LoVo (cell line): ENCODE results near the gene COL23A1.

Experiments used
- DNase-seq: peaks from one replicate; pipeline ENCODE4 v3.0.0-alpha.2; 2016; ENCODE audit warnings: low spot score

Gene COL23A1

DNA sequence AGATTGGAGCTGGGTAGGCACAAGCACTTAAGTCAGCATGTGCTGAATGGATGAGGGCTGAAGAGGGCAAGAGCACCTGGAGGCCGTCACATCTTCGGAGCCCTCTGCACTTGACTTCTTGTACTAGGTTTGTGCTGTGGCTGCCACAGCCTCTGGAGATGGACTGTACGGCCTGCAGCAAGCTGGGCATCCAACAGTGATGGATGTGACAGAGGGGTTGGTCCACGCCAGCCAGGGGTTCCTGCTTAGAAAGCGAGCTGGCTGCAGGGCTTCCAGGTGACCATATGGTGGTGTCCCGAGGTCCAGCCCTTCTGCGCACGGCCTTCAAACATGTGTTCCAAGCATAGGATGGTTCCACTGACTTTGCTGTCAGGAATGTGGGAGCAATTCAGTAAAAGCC is 292.4 kb downstream of the COL23A1 start:
- DNase-seq, result no peak

DNA sequence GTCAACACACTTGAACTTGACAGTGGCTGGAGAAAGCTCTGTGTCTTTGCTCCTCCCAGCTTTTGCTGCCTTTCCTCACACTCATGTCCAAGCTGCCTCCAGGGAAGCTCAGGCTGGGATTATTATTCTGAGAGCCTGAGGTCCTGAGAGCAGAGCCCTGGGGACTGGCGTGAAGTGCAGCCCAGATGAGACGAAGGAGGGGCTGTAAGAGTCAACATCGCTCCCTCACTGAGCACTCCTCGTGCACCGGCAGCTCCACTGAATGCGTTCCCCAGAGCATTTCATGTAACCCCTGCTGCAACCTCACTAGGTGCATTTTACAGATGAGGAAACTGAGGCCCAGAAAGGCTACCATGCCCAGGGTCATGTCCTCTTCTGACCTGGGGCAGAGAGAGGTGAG is 294.1 kb downstream of the COL23A1 start:
- no peak for DNase-seq

DNA sequence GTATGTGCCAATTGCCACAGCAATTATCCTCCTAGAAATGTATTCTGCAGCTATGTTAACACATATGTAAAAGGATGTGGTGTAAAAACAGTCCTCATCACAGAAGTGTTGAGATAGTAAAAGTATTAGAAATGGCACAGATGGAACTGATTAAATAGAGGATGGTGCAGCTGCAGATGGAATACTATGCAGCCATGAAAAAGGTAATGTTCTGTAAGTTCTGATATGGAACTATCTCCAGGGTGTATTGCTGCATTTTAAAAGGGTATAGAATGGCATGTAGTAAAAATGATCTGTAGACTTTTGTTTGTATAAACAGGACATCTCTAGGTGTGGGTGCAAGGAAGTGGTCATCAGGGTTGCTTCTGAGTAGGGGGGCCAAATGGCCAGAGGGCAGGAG is 294.6 kb downstream of the COL23A1 start:
- DNase-seq, result no peak

DNA sequence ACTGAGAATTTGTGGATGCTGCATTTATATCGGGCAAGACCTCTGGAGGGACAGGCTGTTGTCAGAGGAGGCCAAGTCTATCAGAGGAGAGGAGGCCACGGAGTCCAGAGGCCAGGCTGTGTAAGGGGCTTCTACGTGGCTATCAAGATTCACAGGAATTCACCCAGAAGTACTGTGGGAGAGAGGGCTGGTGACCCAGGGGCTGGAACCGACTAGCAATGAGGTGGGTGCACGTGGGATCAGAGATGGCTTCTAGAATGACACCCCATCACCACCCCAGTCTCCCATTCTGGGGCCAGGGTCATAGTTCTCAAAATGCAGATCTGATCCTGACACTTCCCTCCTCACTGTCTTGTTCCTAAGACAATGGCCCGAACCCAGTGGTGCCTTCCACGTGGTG is 296.4 kb downstream of the COL23A1 start:
- DNase-seq, result no peak

GRCh38 chr5:178293400-178293799 is 296.8 kb downstream of the COL23A1 start:
- DNase-seq, result no peak

GRCh38 chr5:178292826-178293205 is 297.4 kb downstream of the COL23A1 start:
- DNase-seq, result no peak

DNA sequence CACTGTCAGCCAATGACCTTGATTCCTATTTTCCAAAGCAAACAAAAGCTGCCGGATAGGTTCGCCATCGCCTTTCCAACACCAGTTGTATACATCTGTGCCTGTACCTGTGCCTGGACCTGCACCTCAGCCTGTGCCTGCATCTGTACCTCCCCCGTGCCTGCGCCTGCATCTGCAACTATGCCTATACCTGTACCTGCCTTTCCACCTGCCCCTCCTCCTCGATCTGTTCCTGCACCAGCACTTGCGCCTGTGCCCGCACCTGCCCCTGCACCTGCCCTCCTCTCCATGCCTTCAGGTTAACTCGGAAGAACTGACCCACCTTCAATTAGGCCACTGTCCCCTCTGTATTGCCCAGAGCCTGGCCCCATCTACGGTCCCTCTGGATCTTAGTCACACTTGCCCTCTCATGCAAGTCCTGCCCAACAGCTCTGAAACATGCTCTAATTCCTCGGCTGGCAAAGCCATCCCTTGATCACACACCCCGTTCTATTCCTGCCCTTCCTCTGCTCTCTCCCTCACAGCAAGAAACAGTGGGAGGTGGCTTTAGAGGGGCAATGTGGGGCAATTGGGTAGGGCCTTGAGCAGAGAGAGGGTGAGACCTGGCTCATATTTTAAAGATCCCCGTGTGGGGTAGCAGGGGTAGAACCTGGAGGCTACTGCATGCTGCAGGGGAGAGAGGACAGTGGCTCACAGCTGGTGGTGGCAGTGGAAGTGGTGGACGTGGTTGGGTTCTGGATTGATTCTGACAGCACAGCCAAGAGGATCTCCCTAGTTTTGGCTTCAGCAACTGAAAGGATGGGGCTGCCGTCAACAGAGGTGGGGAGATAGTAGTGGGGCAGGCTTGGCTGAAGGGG is 298.0 kb downstream of the COL23A1 start:
- DNase-seq, result no peak

DNA sequence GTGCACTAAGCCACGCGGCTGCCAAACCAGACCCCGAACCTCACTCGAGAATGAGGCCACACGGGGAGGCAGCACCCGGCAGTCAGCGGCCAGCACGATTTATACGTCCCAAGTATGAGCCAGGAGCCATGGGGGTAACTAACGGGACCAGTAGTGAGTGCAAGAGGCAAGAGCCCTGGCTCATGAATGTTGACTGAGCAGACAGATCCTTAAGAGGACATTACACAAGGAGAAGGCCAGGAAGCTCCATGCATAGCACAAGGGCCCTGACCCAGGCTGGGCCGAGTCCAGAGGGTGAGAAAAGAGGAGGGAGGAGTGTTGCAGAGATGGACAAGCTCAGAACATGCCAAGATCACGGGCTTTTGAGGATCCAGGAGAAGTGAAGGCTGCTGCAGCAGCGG is 299.0 kb downstream of the COL23A1 start:
- no peak for DNase-seq

GRCh38 chr5:178290376-178290775 is 299.8 kb downstream of the COL23A1 start:
- DNase-seq, result no peak

DNA sequence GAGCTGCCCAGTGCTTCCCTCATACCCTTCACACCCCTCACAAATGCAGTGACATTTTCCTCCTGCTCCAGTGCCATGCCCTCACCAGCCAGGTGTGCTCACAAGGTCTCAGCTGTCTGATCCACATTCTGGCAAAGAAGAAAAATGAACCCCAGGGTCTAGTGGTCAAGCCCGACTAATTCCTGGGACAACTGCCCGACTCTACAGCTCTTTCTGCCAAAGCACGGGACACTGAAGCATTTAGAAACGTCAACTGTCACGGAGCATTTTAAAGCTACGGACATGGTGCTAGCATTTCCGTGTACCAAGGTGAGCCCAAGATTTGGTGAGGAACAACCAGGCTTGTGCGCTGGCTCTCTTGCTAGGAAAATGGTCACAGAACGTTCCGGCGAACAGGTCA is 300.8 kb downstream of the COL23A1 start:
- no peak for DNase-seq

- no peak for DNase-seq
Observed at GRCh38 chr5:178288401-178289368, 301.5 kb downstream of the COL23A1 start.

GRCh38 chr5:178287791-178288105 is 302.4 kb downstream of the COL23A1 start:
- no peak for DNase-seq

GRCh38 chr5:178287091-178287790 is 303.0 kb downstream of the COL23A1 start:
- no peak for DNase-seq

DNA sequence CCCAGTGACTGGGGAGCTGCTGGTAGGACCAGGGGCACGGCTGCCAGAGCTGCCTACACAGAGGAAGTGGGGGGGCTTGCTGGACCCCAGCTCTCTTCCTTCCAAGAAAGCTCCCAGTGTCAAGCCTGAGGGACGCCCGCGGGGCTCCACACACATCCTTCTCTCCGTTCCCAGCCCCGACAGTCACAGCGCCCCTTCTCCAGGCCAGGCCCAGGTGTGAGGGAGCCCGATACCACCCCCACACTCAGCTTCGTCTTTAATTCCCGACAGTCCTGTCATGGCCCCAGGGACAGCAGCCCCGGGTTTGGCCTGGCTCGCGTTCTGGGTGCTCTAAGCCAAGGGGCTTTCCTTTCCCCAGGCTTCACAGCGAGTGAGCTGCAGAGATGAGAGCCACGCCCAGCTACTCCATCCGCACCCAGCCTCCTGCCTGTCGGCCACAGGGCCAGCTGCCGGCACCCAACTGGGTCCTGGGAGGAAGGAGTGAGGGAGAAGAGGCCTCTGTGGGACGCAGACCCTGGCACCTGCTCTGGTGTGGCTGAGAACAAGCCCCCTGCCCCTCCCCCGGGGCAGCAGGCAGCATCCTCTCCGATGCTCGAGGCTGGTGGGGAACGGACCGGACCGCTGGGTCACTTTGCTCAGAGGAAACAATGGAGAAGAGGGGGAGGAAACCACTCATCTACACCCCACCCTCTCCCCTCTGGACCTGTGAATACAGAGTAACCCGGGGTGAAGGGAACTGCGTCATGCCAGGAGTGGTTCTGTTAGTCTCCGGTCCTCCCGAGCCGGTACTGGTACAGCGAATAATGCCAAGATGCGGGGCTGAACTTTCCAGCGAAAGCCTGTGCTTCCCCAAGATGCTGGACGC is 303.7 kb downstream of the COL23A1 start:
- DNase-seq, result no peak

DNA sequence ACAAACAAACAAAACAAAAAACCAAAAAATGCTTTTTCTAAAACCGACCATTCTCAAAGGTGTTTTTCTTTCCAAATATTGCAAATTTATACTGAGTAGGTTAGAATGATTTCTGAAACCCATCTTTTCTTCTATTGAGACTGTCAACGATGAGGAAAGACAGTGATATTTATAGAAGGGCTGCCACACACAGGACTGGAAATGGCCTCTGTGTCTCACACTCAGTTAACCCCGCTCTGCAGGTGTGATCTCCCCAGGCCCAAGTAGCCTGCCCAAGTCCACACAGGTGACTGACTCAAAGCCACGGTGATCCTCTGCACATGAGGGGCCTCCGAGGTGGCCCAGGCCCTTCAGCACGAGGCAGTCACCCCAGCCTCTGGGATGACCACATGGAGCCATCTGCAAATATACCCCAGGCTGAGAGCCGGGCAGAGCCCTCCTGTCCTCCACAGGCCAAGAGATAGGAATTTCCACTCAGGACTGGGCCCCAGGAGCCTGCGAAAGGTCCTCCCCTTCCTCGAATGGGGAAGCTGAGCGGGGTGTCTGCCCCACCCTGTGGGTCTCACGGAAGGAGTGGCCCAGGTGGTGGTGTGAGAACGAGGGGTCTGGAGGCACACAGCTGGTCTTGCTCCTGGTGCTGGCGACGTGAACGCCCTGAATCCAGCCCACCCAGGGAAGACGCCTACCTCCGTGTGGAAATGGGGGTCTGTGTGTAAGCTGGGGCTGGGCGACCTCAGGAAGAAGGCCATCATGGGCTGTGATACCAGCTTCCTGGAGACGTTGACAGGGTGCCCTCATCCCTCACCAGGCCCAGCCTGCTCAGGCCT is 304.6 kb downstream of the COL23A1 start:
- no peak for DNase-seq

GRCh38 chr5:178284996-178285395 is 305.2 kb downstream of the COL23A1 start:
- DNase-seq, result no peak

DNA sequence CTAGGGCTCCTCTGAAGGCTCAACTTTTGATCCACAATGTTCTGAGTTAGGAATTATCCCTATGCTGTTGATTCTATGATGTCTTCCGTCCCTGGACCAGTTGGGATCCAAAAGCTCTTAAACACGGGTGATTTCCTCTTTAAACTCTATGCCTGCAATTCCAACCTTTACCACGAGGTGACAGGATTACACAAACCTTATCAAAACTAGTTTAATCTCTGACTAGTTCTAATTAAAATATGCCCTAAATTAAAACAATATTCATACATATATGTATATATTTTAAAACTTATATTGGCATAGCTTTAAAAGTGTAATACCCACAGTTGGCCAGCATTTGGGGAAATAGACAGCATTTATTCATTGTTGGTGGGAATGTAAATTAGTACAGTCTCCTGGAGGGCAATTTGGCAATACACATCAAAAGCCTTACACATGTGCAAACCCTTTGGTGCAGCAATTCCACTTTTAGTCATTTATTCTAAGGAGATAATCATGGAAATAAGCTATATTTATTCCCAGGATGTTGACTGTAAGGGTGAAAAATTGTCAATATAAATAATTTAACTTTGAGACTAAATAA is 306.0 kb downstream of the COL23A1 start:
- DNase-seq, result no peak

DNA sequence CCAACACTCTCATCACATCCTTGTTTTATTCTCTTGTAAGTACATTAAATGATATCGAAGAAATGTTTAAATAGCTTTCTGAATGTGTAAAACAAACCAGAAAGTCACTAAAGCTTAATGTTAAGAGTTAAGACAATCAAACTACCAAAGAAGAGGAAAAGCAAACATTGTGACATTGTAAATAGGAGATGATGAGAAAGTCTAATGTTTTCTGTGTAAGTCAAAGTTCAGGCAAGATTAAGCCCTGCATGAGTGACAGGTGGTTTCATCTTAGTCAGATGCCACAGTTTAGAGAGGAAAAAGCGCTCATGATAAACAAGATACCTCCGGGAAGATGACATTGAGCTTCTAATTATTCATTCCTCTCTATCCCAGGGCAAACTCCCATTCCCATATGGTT is 306.7 kb downstream of the COL23A1 start:
- DNase-seq, result no peak

- no peak for DNase-seq
Observed at GRCh38 chr5:178282391-178282790, 307.8 kb downstream of the COL23A1 start.

DNA sequence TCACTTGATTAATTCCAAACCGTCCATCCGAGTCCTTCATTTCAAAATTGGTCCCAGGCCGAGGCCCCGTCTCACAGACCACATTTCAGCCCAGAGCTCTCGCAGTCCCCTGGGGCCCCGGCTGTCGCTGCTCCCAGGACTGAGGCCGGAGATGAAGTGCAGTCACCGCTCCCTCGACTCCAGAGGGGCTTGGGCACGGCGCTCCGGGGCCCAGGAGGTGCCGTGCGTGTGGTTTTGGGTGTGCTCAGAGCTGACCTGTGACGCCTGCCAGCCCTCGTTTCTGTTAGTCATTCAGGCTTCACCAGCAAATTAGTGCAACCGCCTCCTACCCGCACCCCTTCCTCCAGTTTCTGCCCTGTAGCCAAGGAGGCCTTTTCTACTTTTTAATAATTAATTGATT is 308.9 kb downstream of the COL23A1 start:
- DNase-seq, result no peak
